Stimulated activated naive CD8-positive, alpha-beta T cell treated with anti-CD3 and anti-CD28 coated beads, Interleukin-15, amount 100 ng/mL, for 72 hours (primary cell): Measurements from ENCODE around the gene ACAD10.
A peak's percentile ranks its signal among the peaks of the same experiment; 100 is the strongest.
"Not testable (repeated sequence)": the region's sequence is repeated elsewhere in the genome, so short reads cannot be mapped to it uniquely, and the experiment has no call there.

ENCODE experiments used
- ATAC-seq: fragments of 150-1000 bp; cut with Tn5 transposase; 2 replicates; pipeline ENCODE4 v1.10.0; 2021; ENCODE audit warnings: mild to moderate bottlenecking, moderate library complexity
- DNase-seq, 2 donors: peaks; one replicate each; pipeline ENCODE4 v3.0.0; 2021 to 2022
- H3K27ac Mint-ChIP-seq, 2 donors: one replicate each; pipeline ENCODE4 v1.8.0; 2022; ENCODE audit warnings: mild to moderate bottlenecking in 2 of 2, mixed read lengths in 2 of 2, moderate library complexity in 2 of 2
- H3K27me3 Mint-ChIP-seq: one replicate; pipeline ENCODE4 v1.8.0; 2022; ENCODE audit warnings: mixed read lengths
- H3K4me1 Mint-ChIP-seq: one replicate; pipeline ENCODE4 v1.8.0; 2022; ENCODE audit warnings: mild to moderate bottlenecking, mixed read lengths
- H3K4me3 Mint-ChIP-seq, 2 donors: one replicate each; pipeline ENCODE4 v1.8.0; 2022; ENCODE audit warnings: mild to moderate bottlenecking in 2 of 2, mixed read lengths in 2 of 2, moderate library complexity in 1 of 2
- H3K9me3 Mint-ChIP-seq, 2 donors: one replicate each; pipeline ENCODE4 v1.8.0; 2022; ENCODE audit warnings: mixed read lengths in 2 of 2

Gene ACAD10

DNA sequence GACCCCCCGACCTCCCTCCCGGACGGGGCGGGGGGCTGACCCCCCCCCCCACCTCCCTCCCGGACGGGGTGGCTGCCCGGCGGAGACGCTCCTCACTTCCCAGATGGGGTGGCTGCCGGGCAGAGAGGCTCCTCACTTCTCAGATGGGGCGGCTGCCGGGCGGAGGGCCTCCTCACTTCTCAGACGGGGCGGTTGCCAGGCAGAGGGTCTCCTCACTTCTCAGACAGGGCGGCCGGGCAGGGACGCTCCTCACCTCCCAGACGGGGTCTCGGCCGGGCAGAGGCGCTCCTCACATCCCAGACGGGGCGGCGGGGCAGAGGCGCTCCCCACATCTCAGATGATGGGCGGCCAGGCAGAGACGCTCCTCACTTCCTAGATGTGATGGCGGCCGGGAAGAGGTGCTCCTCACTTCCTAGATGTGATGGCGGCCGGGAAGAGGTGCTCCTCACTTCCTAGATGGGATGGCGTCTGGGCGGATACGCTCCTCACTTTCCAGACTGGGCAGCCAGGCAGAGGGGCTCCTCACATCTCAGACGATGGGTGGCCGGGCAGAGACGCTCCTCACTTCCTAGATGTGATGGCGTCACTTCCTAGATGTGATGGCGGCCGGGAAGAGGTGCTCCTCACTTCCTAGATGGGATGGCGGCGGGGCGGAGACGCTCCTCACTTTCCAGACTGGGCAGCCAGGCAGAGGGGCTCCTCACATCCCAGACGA, 38.0 kb downstream of the ACAD10 start:
- not testable (repeated sequence) for H3K4me1 Mint-ChIP-seq, H3K9me3 Mint-ChIP-seq, H3K27ac Mint-ChIP-seq, DNase-seq, H3K4me3 Mint-ChIP-seq, H3K27me3 Mint-ChIP-seq
- ATAC-seq = peak; percentile 52

DNA sequence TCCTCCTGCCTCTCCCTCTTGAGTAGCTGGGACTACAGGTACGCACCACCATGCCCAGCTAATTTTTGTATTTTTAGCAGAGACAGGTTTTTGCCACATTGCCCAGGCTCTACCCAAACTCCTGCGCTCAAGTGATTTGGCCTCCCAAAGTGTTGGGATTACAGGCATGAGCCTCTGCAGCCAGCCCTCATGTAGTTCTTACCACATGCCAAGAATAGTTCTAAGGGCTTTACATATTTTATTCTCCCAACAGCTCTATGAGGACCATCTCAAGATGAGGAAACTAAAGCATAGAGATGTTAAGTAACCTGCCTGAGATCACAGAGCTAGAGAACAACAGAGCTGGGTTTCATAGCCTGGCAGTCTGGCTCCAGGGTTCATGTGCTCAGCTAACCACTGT, 42.9 kb downstream of the ACAD10 start:
- DNase-seq = no peak
- no peak for ATAC-seq
- Mint-ChIP-seq H3K27me3 (no peaks in the 10 kb centered on the region), H3K9me3 (no peaks in the 10 kb centered on the region), H3K27ac (no peak overlapping the region), H3K4me3 (no peak overlapping the region), H3K4me1 (no peaks in the 10 kb centered on the region)

DNA sequence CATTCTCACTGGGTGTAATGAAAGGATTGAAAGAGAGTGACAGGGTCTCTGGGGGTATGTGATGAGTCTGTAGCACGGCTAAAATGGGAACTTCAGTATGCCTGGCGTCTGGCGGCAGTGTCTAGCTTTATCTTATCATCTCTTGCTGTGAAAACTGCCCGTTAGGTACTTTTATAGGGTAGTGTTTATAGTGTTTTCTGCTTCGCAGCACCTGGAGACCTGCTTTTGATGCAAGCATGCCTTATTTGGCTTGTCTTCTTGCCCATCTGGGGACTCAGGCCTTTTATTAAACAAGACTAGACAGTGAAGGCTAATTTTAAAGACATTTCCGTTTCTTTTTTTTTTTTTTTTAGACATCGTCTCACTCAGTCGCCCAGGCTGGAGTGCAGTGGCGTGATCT, 44.6 kb downstream of the ACAD10 start:
- no peak for ATAC-seq
- DNase-seq = no peak
- Mint-ChIP-seq H3K4me3 (no peak overlapping the region), H3K9me3 (no peaks in the 10 kb centered on the region), H3K27ac (no peak overlapping the region), H3K27me3 (no peaks in the 10 kb centered on the region), H3K4me1 (no peaks in the 10 kb centered on the region)

GRCh38 chr12:111732786-111733185, 46.9 kb downstream of the ACAD10 start:
- Mint-ChIP-seq H3K9me3 (no peaks in the 10 kb centered on the region), H3K4me3 (no peak overlapping the region), H3K27ac (peak overlapping the region in 1 of 2 donors; percentile 67), H3K4me1 (no peaks in the 10 kb centered on the region), H3K27me3 (no peaks in the 10 kb centered on the region)
- no peak for ATAC-seq
- DNase-seq = no peak

GRCh38 chr12:111733340-111733915, 47.6 kb downstream of the ACAD10 start:
- peak overlapping the region in 1 of 2 donors; percentile 67 for H3K27ac Mint-ChIP-seq

GRCh38 chr12:111739524-111739923, 53.7 kb downstream of the ACAD10 start:
- not testable (repeated sequence) for H3K4me1 Mint-ChIP-seq, DNase-seq, ATAC-seq, H3K27me3 Mint-ChIP-seq, H3K27ac Mint-ChIP-seq, H3K9me3 Mint-ChIP-seq, H3K4me3 Mint-ChIP-seq

More at GRCh38 chr12:111733340-111733915, 47.6 kb downstream of the ACAD10 start:
- Mint-ChIP-seq H3K4me1 (no peaks in the 10 kb centered on the region), H3K9me3 (no peaks in the 10 kb centered on the region), H3K27me3 (no peaks in the 10 kb centered on the region), H3K4me3 (no peak overlapping the region)
- DNase-seq = no peak
- no peak for ATAC-seq

DNA sequence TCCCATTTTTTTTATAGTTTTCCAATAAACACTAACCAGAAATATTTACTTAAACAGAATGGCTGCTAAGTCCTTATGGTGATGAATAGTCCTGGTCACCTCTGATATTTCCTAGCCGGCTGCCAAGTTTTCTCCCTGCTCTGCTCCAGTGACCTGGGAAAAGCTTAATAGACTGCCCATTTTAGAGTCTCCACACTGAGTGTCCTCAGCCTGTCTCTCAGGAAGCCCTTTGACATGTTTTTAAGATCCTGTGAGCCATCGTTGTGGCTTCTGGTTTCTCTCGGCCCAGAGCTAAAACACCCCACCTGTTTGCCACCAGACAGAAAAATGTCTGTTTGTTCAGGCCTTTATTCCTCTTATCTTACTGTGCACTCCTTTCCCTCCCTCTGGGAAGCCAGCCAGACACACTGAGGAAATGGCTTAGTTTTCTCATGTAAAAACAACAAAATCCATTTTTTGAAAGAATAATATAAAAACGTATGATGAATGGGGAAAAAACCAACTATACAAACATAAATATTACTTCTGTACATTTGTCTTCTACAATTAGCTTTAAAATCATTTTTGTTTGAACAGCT, 55.5 kb downstream of the ACAD10 start:
- Mint-ChIP-seq H3K9me3 (no peaks in the 10 kb centered on the region), H3K4me1 (no peaks in the 10 kb centered on the region), H3K27me3 (no peaks in the 10 kb centered on the region), H3K4me3 (no peak overlapping the region), H3K27ac (peak overlapping the region; percentile 42 to 95)
- DNase-seq (no peak), ATAC-seq (no peak)

DNA sequence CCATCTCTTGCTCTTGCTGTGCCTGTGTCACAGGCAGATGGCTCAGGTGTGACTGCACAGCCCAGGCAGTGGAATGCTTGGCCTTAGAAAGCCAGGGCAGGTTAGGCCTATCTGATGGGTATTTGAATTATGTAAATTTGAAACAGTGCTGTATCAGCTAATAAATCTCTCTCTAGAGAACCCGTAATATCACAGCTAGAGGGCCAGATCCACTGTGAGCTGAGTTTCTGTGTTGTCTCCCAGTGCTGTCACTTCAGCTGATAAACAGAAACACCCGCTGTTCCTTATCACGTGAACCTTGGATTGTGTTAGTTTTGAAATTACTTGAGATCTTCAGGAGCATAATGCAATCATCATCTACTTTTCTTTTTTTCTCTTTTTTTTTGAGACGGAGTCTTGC, 59.4 kb downstream of the ACAD10 start:
- H3K4me3 Mint-ChIP-seq = no peak overlapping the region
- no peaks in the 10 kb centered on the region for H3K4me1 Mint-ChIP-seq
- ATAC-seq = no peak
- H3K9me3 Mint-ChIP-seq = no peaks in the 10 kb centered on the region
- H3K27ac Mint-ChIP-seq = no peak overlapping the region
- no peak for DNase-seq
- no peaks in the 10 kb centered on the region for H3K27me3 Mint-ChIP-seq

- ATAC-seq (no peak), DNase-seq (no peak)
- Mint-ChIP-seq H3K9me3 (no peaks in the 10 kb centered on the region), H3K4me1 (no peaks in the 10 kb centered on the region), H3K27ac (no peak overlapping the region), H3K4me3 (no peak overlapping the region), H3K27me3 (no peaks in the 10 kb centered on the region)
Observed at GRCh38 chr12:111747333-111747732, 61.5 kb downstream of the ACAD10 start.

DNA sequence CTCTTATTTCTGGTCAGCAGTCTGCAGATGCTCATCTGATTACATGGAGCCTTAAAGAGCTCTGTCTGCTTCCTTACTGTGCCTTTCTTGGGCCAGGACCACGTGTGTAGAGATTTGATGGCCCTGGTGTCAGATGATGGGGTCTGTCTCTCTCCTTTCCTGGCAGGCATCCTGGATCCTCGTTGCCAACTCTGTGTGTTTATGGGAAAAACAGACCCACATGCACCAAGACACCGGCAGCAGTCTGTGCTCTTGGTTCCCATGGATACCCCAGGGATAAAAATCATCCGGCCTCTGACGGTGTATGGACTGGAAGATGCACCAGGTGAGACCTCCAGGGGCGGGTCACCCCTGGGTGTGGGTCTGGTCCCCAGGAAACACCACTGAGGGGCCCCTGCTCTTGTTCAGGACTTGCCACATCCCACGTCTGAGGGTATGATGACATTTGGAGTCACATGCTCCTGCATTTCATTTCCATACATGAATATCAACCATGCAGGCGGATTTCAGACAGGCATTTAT, 62.4 kb downstream of the ACAD10 start:
- DNase-seq (no peak), ATAC-seq (no peak)
- peak overlapping the region in 1 of 2 donors; percentile 74 for H3K27ac Mint-ChIP-seq
- no peaks in the 10 kb centered on the region for H3K27me3 Mint-ChIP-seq
- no peaks in the 10 kb centered on the region for H3K9me3 Mint-ChIP-seq
- H3K4me3 Mint-ChIP-seq = no peak overlapping the region
- H3K4me1 Mint-ChIP-seq = no peaks in the 10 kb centered on the region

DNA sequence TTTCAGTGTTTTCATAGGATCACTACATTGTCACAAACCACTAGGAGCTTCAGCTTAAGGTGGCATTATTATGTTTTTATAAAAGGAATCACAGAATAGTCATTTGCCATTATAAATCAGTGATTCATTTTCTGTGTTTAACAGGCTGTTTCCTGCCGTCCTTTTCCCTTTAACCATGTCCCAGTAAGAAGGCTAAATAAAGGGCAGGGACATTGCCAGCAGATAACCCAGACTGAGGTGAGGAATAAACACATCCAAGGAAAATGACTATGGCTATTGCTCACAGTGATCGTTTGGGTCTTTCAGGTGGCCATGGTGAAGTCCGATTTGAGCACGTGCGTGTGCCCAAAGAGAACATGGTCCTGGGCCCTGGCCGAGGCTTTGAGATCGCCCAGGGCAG, 63.0 kb downstream of the ACAD10 start:
- Mint-ChIP-seq H3K9me3 (no peaks in the 10 kb centered on the region), H3K27ac (peak overlapping the region in 1 of 2 donors; percentile 74), H3K4me1 (no peaks in the 10 kb centered on the region), H3K27me3 (no peaks in the 10 kb centered on the region), H3K4me3 (no peak overlapping the region)
- ATAC-seq (no peak), DNase-seq (no peak)

DNA sequence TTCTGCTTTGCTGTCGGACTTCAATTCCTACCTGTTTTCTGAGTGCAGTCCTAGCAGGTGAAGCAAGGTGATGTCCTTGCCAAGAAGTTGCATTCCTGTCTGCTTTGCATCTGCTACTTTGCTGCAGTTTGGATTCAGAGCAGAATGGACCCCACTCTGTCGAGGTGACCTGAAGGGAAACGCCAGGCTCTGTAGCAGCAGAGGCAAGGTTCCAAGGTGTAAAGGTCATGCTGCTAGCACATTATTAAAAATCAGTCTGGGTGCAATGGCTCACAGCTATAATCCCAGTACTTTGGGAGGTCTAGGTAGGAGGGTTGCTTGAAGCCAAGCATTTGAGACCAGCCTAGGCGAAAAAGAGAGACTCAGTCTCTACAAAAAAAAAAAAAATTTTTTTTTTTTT, 63.5 kb downstream of the ACAD10 start:
- peak overlapping the region in 1 of 2 donors; percentile 46 for H3K27ac Mint-ChIP-seq
- no peaks in the 10 kb centered on the region for H3K4me1 Mint-ChIP-seq
- ATAC-seq = no peak
- no peak for DNase-seq
- H3K9me3 Mint-ChIP-seq = no peaks in the 10 kb centered on the region
- no peak overlapping the region for H3K4me3 Mint-ChIP-seq
- H3K27me3 Mint-ChIP-seq = no peaks in the 10 kb centered on the region

DNA sequence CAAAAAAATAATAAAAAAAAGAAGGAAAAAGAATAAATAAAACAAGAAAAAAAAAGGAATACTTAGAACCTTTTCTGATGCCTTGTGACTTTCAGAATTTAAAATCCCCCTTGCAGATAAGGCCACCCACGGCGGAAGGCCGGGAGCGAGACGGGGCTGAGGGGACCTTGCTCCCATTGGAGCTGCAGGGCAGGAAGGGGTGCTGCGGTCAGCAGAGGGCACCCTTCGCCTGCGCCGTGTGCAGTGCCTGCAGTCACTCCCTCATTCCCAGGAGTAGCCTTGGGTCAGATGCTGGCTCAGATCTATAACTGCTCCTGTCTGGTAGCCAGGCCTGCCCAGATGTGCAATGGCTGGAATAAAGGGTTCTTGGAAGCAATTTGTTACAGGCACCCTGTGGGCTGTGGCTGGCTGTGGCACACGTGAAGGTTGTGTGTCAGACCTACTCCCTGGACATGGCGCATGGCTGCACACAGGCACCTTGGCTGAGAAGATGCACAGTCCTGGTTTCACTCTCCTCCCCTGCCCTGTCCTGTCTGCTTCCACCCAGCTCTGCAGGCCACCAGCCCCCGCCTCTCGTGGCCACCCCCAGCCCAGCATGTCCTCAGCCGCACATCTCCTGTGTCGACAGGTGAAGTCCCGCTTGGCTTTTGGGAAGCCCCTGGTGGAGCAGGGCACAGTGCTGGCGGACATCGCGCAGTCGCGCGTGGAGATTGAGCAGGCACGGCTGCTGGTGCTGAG, 67.5 kb downstream of the ACAD10 start:
- DNase-seq = no peak
- peaks cover 18% of the 10 kb centered on the region for H3K4me1 Mint-ChIP-seq
- H3K4me3 Mint-ChIP-seq = no peak overlapping the region
- no peaks in the 10 kb centered on the region for H3K9me3 Mint-ChIP-seq
- no peak overlapping the region for H3K27ac Mint-ChIP-seq
- H3K27me3 Mint-ChIP-seq = no peaks in the 10 kb centered on the region
- no peak for ATAC-seq

DNA sequence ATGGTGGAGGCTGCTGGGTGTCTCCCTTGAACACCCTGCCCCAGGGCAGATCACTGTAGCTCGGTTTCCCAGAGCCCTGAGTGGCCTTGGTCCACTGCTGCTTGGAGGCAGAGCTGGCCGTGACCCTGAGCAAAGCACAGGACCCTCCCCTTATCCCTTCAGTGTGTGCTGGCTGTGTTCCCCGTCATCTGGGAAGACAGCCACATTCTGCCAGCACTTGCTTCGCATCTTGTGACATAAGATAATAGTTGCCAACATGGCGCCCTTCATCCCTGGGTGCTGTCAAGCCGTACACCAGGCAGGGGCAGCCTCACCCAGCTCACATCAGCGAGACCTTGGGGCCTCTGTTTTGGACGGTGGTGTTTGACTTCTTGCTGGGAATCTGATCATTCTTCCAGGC, 68.8 kb downstream of the ACAD10 start:
- Mint-ChIP-seq H3K4me1 (peaks cover 31% of the 10 kb centered on the region), H3K27ac (peak overlapping the region in 1 of 2 donors; percentile 44), H3K27me3 (no peaks in the 10 kb centered on the region), H3K4me3 (no peak overlapping the region), H3K9me3 (no peaks in the 10 kb centered on the region)
- no peak for DNase-seq
- no peak for ATAC-seq

DNA sequence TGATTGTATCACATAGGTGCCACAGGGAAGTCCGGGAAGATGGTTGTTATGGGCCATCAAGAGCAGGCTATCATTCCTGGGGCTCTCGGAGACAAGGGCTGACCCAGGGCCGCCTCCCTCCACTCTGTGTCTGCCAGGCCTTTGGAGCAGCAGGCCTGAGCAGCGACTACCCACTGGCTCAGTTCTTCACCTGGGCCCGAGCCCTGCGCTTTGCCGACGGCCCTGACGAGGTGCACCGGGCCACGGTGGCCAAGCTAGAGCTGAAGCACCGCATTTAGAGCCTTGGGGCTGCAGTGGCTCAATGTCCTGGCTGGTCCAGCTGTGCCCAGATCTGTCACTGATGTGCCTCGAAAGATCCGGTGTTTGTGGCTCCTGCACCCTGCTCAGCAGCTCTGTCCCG, 70.3 kb downstream of the ACAD10 start:
- ATAC-seq = no peak
- peaks cover 31% of the 10 kb centered on the region for H3K4me1 Mint-ChIP-seq
- no peaks in the 10 kb centered on the region for H3K27me3 Mint-ChIP-seq
- DNase-seq = no peak
- no peak overlapping the region for H3K4me3 Mint-ChIP-seq
- H3K27ac Mint-ChIP-seq = no peak overlapping the region
- H3K9me3 Mint-ChIP-seq = no peaks in the 10 kb centered on the region

DNA sequence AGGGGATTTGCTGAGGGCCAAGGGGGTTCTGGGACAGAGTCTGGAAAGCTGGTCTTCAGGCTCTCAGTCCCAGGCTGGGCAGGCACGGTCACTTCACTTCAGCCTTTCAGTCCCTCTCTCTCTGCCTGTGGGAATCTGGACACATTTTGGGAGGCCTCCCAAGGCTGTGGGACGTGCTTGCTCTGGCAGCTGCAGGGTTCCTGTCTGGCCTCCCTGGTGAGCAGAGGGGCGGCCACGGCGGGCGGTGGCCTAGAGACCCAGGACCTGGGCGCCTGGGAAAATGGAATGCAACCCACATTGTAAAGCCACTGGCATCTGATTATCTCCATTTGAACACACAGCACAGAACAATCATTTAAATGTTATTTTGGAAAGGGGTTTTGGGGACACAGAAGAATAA, 70.8 kb downstream of the ACAD10 start:
- peak overlapping the region; percentile 42 to 81 for H3K27ac Mint-ChIP-seq
- ATAC-seq (no peak), DNase-seq (no peak)
- H3K27me3 Mint-ChIP-seq = no peaks in the 10 kb centered on the region
- H3K4me1 Mint-ChIP-seq = peaks cover 31% of the 10 kb centered on the region
- no peaks in the 10 kb centered on the region for H3K9me3 Mint-ChIP-seq
- H3K4me3 Mint-ChIP-seq = no peak overlapping the region
